Gastrocnemius medialis (tissue), 4 donors: ENCODE results near the gene DISC1.

Experiments used
- CTCF ChIP-seq, 5 experiments: fragments of 450-650 bp in 3 of 5; fragments of 200-600 bp in 2 of 5; sonication (generic) in 2 of 5; IDR thresholded peaks in 4 of 5; conservative IDR thresholded peaks in 1 of 5; 1 replicate in 4 of 5; 2 replicates in 1 of 5; pipeline ENCODE4 v1.5.1; 2016 to 2019; ENCODE audit warnings: antibody characterized with exemption in 5 of 5, mild to moderate bottlenecking in 3 of 5, moderate library complexity in 3 of 5
- POLR2A ChIP-seq, 2 donors: fragments of 450-650 bp; IDR thresholded peaks; one replicate each; pipeline ENCODE4 v1.6.1; 2017; ENCODE audit warnings: antibody characterized with exemption in 2 of 2, mild to moderate bottlenecking in 2 of 2, moderate library complexity in 2 of 2

- TF ChIP-seq POLR2A (IDR thresholded peaks at IDR 0.05) = no peak
- TF ChIP-seq CTCF (IDR thresholded peaks at IDR 0.05 in 4 of 5, conservative IDR thresholded peaks at IDR 0.05 in 1 of 5) = no peak
Observed at GRCh38 chr1:231729544-231729943, 103.0 kb downstream of the DISC1 start.
